OCI-LY3 (cell line): ENCODE measurements around the gene PCDHGA7.
A peak's percentile ranks its signal among the peaks of the same experiment; 100 is the strongest.

ENCODE experiments used
- H2AFZ ChIP-seq: fragments of 200-600, 300-600 bp; shearing (Covaris generic); 2 replicates; pipeline ENCODE4 v1.6.0; 2014; ENCODE audit warnings: antibody characterized with exemption, low read depth, low read length
- H3K27ac ChIP-seq: fragments of 200-600, 300-600 bp; sonication (generic); 2 replicates; pipeline ENCODE4 v1.5.1; 2014; ENCODE audit warnings: mild to moderate bottlenecking, low read length, moderate library complexity, mixed read lengths
- H3K27me3 ChIP-seq: fragments of 200-600, 300-600 bp; sonication (generic); 2 replicates; pipeline ENCODE4 v1.6.1; 2014; ENCODE audit warnings: low read depth, low read length, mixed read lengths
- H3K36me3 ChIP-seq: fragments of 200-600, 300-600 bp; sonication (generic); replicated peaks from 2 replicates; pipeline ENCODE3; 2014; ENCODE audit warnings: low read depth, low read length, mixed read lengths
- H3K4me1 ChIP-seq: fragments of 300-600, 200-600 bp; sonication (generic); 2 replicates; pipeline ENCODE4 v1.6.1; 2014; ENCODE audit warnings: low read length, mixed read lengths
- H3K4me2 ChIP-seq: fragments of 200-600, 300-600 bp; sonication (generic); 2 replicates; pipeline ENCODE4 v1.6.1; 2014; ENCODE audit warnings: low read length, mixed read lengths
- H3K4me3 ChIP-seq: fragments of 300-600, 200-600 bp; sonication (generic); 2 replicates; pipeline ENCODE4 v1.5.1; 2014; ENCODE audit warnings: antibody characterized with exemption, mild to moderate bottlenecking, low read length, moderate library complexity
- H3K79me2 ChIP-seq: fragments of 300-600, 200-600 bp; shearing (Covaris generic); 2 replicates; pipeline ENCODE4 v1.6.1; 2014; ENCODE audit warnings: mild to moderate bottlenecking, low read length, mixed read lengths
- H3K9ac ChIP-seq: fragments of 300-600, 200-600 bp; shearing (Covaris generic); 2 replicates; pipeline ENCODE4 v1.6.0; 2014; ENCODE audit warnings: mild to moderate bottlenecking, low read length, moderate library complexity
- H3K9me3 ChIP-seq: fragments of 200-600, 300-600 bp; shearing (Covaris generic); 2 replicates; pipeline ENCODE4 v1.6.1; 2014; ENCODE audit warnings: low read length, mixed read lengths; ENCODE audit not compliant: insufficient read depth
- H4K20me1 ChIP-seq: fragments of 200-600, 300-600 bp; sonication (generic); 2 replicates; pipeline ENCODE4 v1.6.1; 2016; ENCODE audit warnings: low read length, mixed read lengths; ENCODE audit not compliant: insufficient read depth
- EZH2phosphoT487 ChIP-seq: fragments of 200-600 bp; shearing (Covaris generic); IDR thresholded peaks from 2 replicates; pipeline ENCODE4 v1.6.1; 2018; ENCODE audit warnings: antibody characterized with exemption, mixed run types, low read depth
- TF ChIP-seq, protein P1 (sequence below): fragments of 200-600, 300-600 bp; sonication (generic); IDR thresholded peaks from 2 replicates; pipeline ENCODE4 v1.5.1; 2014; ENCODE audit warnings: antibody characterized with exemption, low read length, low read depth

PCDHGA7 gene

DNA sequence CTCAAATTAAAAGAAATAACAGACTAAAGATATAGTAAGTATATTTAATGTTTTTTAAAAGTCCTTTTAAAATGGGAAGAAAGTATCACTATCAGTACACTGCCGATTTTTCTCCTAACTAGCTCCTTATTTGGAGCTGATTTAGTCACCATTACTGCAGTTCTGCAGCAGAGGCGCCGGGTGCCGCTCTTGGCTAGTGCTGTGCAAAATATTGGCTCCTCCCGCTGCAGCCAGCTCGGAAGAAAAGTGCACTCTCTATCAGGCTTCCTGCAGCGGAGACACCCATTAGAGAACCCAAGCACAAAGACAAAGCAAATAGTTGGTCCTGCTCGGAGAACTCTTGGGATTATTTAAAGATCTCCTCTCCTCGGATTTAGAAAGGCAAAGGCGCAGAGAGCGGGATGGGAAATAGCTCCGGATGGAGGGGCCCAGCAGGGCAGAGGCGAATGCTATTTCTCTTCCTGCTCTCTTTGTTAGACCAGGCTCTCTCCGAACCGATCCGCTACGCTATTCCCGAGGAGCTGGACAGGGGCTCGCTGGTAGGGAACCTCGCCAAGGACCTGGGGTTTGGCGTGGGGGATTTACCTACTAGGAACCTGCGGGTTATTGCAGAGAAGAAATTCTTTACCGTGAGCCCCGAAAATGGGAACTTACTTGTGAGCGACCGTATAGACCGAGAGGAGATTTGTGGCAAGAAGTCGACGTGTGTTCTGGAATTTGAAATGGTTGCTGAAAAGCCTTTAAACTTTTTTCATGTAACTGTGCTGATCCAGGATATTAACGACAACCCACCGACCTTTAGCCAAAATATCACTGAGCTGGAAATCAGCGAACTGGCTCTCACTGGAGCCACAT is 12.3 kb upstream of the PCDHGA7 start, which contains the start of gene PCDHGB3:
Gene PCDHGB3, plus strand, starts transcription at position 249 of the 855 bp plus-strand sequence. Its CDS starts 153 bp downstream, at position 402.
- peak within 1 kb of the TSS; percentile 76 for H3K4me3 ChIP-seq
- H4K20me1 ChIP-seq = no peaks in the 10 kb centered on the region
- no peaks in the 10 kb centered on the region for H3K79me2 ChIP-seq
- H3K27ac ChIP-seq = no peak within 1 kb of the TSS
- no peaks in the 10 kb centered on the region for H3K36me3 ChIP-seq
- H3K9me3 ChIP-seq = no peaks in the 10 kb centered on the region
- peak within 1 kb of the TSS; percentile 91 for H2AFZ ChIP-seq
- peak within 1 kb of the TSS; percentile 77 for H3K4me2 ChIP-seq
- H3K4me1 ChIP-seq = no peaks in the 10 kb centered on the region
- H3K9ac ChIP-seq = peak within 1 kb of the TSS; percentile 57
- no peak for TF ChIP-seq EZH2phosphoT487
- TF ChIP-seq, protein P1, sequence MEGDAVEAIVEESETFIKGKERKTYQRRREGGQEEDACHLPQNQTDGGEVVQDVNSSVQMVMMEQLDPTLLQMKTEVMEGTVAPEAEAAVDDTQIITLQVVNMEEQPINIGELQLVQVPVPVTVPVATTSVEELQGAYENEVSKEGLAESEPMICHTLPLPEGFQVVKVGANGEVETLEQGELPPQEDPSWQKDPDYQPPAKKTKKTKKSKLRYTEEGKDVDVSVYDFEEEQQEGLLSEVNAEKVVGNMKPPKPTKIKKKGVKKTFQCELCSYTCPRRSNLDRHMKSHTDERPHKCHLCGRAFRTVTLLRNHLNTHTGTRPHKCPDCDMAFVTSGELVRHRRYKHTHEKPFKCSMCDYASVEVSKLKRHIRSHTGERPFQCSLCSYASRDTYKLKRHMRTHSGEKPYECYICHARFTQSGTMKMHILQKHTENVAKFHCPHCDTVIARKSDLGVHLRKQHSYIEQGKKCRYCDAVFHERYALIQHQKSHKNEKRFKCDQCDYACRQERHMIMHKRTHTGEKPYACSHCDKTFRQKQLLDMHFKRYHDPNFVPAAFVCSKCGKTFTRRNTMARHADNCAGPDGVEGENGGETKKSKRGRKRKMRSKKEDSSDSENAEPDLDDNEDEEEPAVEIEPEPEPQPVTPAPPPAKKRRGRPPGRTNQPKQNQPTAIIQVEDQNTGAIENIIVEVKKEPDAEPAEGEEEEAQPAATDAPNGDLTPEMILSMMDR = peak; percentile 52
- H3K27me3 ChIP-seq = no peaks in the 10 kb centered on the region

DNA sequence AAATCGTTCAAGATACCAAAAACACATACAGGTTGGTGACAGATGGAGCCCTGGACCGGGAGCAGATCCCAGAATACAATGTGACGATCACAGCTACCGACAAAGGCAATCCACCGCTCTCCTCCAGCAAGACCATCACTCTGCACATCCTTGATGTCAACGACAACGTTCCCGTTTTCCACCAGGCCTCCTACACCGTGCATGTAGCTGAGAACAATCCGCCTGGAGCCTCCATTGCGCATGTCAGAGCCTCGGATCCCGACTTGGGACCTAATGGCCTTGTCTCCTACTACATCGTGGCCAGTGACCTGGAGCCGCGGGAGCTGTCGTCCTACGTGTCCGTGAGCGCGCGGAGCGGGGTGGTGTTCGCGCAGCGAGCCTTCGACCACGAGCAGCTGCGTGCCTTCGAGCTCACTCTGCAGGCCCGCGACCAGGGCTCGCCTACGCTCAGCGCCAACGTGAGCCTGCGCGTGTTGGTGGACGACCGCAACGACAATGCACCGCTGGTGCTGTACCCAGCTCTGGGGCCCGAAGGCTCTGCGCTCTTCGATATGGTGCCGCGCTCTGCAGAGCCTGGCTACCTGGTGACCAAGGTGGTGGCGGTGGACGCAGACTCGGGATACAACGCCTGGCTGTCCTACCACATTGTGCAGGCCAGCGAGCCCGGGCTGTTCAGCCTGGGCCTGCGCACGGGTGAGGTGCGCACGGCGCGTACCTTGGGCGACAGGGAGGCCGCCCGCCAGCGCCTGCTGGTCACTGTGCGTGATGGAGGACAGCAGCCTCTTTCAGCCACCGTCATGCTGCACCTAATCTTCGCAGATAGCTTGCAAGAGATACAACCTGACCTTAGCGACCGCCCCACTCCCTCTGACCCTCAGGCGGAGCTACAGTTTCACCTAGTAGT is 10.7 kb upstream of the PCDHGA7 start:
- no peak overlapping the region for H3K4me2 ChIP-seq
- no peaks in the 10 kb centered on the region for H4K20me1 ChIP-seq
- no peak overlapping the region for H3K9ac ChIP-seq
- TF ChIP-seq EZH2phosphoT487 = no peak
- TF ChIP-seq, protein P1 = no peak
- H3K9me3 ChIP-seq = no peaks in the 10 kb centered on the region
- no peak overlapping the region for H3K27ac ChIP-seq
- H3K4me1 ChIP-seq = no peaks in the 10 kb centered on the region
- no peak overlapping the region for H3K4me3 ChIP-seq
- H3K27me3 ChIP-seq = no peaks in the 10 kb centered on the region
- no peaks in the 10 kb centered on the region for H3K36me3 ChIP-seq
- no peak overlapping the region for H2AFZ ChIP-seq
- no peaks in the 10 kb centered on the region for H3K79me2 ChIP-seq

DNA sequence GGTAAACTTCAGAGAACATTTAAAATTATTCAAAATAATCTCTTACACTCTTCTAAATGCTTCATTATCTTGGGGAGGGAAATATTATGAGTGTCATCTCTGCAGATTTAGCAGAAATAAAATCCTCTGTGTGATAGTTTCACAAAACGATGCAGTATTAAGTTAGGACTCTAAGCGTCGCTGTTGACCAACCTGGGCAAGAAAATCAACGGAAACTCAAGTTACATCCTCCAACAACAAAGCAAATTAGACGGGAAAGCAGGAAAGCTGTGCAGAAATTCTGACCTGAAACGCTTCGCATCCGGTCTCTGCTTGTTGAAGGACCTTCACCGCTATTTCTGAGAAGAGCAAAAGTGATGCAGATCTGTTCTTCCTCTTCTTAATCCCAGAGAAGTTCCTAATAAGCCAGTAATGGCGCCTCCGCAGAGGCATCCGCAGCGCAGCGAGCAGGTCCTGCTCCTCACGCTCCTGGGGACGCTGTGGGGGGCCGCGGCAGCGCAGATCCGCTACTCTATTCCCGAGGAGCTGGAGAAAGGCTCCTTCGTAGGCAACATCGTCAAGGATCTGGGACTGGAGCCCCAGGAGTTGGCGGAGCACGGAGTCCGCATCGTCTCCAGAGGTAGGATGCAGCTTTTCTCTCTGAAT is 8.7 kb upstream of the PCDHGA7 start, which contains the start of gene PCDHGA6:
Gene PCDHGA6, plus strand, starts transcription at position 219 of the 645 bp plus-strand sequence. Its CDS starts 193 bp downstream, at position 412.
- H3K9me3 ChIP-seq = no peaks in the 10 kb centered on the region

More for the DNA sequence above, 8.7 kb upstream of the PCDHGA7 start, which contains the start of gene PCDHGA6:
- Histone ChIP-seq H3K27ac (no peak within 1 kb of the TSS), H3K4me2 (no peak within 1 kb of the TSS), H3K9ac (no peak within 1 kb of the TSS), H3K79me2 (no peaks in the 10 kb centered on the region), H3K4me3 (no peak within 1 kb of the TSS), H3K4me1 (no peaks in the 10 kb centered on the region), H3K27me3 (no peaks in the 10 kb centered on the region), H2AFZ (no peak within 1 kb of the TSS), H4K20me1 (no peaks in the 10 kb centered on the region), H3K36me3 (no peaks in the 10 kb centered on the region)
- no peak for TF ChIP-seq EZH2phosphoT487
- TF ChIP-seq, protein P1 = no peak
